Skeletal muscle cell (primary cell): ENCODE measurements around the gene IPO13.

ENCODE experiments used
- DNase-seq: peaks from one replicate; pipeline ENCODE4 v3.0.0-alpha.2; 2010; ENCODE audit warnings: low read depth
- H3K4me3 ChIP-seq: 2 replicates; pipeline ENCODE4 v1.5.1; 2011; ENCODE audit warnings: low read depth, mild to moderate bottlenecking, control low read depth, low read length, moderate library complexity

The IPO13 gene

DNA sequence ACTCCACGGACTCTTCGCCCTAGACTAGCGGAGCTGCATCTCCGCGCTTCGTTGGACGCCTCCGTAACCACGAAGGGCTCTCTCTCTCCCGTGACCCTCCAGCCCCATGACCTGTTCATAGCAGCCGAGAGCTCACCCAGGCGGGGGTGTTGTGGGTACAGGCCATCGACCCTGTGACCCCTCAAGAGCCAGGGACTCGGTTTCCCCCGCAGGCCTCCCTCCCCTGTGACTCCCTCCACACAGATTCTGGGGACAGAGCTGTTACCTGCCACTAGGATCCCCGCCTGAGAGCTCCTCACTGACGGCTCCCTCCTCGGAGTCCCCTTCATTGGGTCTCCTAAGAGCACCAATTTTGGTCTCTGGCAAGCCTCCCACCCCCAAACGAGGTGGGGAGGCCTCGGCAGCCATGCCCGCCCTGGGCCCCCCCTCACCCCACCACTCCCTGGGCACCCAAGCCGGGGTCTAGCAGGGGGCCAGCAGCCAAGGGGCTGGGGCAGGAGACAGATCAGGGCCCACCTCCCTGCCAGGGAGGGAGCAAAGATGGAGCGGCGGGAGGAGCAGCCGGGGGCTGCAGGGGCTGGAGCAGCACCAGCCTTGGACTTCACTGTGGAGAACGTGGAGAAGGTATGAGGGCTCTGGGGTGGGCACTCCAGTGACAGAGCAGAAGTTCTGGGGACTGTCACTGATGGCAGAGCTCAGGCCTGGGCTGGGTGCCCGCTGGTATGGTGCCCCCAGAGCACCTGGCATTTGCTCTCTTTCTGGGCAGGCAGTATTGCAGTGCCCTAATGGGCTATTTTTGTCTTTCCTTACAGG, 517 bp downstream of the IPO13 start:
- peak overlapping the region; percentile 87 for H3K4me3 ChIP-seq
- DNase-seq = no peak

DNA sequence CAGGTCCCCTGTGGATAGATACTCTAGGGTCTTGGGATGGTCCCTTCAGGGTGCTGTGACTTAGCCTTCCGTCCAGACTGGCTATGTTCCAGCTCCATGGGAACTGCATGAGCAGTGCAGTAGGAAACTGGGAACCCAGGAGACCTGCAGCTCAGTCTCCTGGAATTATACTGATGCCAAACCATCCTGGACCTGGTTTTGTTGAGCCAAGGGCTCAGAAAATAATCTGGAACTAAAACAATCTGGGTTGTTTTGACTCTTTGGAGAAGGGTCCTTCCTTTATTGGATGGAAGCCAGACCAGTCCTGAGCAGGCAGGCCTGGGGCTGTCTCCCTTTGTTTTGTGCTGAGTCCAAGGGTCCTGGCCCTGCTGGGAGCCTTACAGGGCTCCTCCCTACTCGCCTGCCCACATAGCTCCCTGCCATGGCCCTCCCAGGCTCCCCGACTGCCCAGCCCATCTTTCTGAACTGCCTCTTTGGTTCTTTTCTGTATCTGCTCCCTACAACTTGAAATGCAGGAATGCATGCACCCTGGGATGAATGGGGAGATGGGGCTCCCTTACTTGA, 1.2 kb downstream of the IPO13 start:
- peak overlapping the region; percentile 87 for H3K4me3 ChIP-seq
- DNase-seq = no peak

GRCh38 chr1:43949678-43950077, 2.9 kb downstream of the IPO13 start:
- H3K4me3 ChIP-seq = no peak overlapping the region
- no peak for DNase-seq

- H3K4me3 ChIP-seq = no peak overlapping the region
- DNase-seq = no peak
Observed at GRCh38 chr1:43951021-43951985, 4.6 kb downstream of the IPO13 start.

GRCh38 chr1:43952731-43953346, 6.1 kb downstream of the IPO13 start:
- no peak for DNase-seq
- H3K4me3 ChIP-seq = no peak overlapping the region

DNA sequence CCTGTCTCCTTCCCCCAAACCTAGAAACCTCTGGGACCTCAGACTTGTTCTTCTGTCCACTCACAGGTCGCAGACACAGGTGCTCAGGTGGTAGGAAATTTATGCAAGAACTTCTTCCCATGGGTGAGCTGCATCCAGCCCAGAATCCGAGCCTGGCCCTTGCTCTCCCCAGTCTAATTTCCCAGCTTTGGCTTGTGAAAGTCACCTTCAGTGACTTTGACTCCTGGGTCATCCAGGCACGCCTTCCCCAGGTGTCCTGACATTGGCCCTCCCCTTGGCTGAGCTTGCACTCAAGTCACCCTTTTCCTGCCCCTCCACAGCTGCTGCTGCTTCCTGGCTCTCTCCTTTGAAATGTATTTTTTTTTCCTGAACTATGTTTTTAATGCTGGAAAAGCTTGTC, 6.6 kb downstream of the IPO13 start:
- no peak for DNase-seq

DNA sequence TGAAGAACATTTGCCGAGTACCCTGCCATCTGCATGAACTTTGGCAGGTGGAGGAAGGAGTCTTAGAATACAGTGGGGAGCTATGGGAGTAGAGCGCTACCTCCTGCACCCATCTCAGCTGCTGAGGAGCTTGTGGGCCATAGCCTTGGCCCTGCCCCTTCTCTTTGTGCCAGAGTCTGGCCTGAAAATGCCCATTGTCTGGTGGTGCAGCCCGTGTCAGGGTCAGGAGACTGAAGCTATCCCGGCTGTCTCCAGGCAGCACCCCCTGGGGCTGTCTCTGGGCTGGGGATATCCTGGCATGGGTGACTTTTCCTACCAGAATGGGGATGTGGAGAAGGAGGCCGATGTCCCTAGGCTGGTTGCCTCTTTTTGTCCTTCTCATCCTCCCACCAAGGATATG, 7.3 kb downstream of the IPO13 start:
- H3K4me3 ChIP-seq = no peak overlapping the region
- no peak for DNase-seq

More for the DNA sequence above, 6.6 kb downstream of the IPO13 start:
- no peak overlapping the region for H3K4me3 ChIP-seq

GRCh38 chr1:43956234-43956633, 9.5 kb downstream of the IPO13 start:
- no peak for DNase-seq
- no peak overlapping the region for H3K4me3 ChIP-seq

- H3K4me3 ChIP-seq = no peak overlapping the region
- DNase-seq = no peak
Observed at GRCh38 chr1:43957407-43958040, 10.8 kb downstream of the IPO13 start.

- no peak overlapping the region for H3K4me3 ChIP-seq
- DNase-seq = no peak
Observed at GRCh38 chr1:43958351-43959255, 11.9 kb downstream of the IPO13 start.

GRCh38 chr1:43960798-43961197, 14.0 kb downstream of the IPO13 start:
- DNase-seq = no peak
- no peak overlapping the region for H3K4me3 ChIP-seq

DNA sequence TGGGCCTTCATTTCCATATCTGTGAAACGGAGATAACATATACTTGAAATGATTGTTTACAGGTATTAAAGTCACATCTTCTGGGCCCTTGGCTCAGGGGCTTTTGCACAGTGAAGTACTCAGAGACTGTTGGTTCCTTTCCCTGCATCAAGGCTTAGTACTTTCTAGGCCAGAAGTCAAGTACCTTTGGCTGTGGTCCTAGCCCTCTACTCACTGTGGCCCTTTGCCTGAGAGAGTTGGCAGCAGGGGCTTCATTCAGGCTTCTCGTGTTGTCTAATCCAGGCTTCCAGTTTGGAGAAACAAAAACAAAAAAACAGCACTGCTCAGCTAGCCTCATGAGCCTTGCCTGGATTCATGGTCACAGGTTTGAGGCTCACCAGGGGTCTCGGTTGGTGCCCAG, 14.9 kb downstream of the IPO13 start:
- no peak overlapping the region for H3K4me3 ChIP-seq

DNA sequence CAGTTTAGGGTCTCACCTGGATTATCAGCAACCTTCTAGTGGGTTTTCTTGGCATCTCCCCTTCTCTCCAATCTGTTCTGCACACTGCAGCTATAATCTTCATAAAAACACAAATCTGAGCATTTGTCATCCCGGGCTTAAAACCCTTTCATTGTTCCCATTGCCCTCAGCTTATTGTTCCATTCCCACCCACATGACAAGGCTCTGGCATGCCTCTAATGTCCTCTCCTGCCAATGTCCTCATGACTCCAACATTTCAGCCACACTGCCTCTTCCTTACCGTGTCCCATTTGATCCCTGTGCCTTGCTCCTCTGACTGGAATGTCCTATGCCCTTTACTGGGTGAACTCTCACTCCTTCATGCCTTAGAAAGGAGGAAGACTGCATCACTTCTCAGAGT, 15.6 kb downstream of the IPO13 start:
- H3K4me3 ChIP-seq = no peak overlapping the region
- DNase-seq = no peak

More for the DNA sequence above, 14.9 kb downstream of the IPO13 start:
- no peak for DNase-seq

- DNase-seq = no peak
Observed at GRCh38 chr1:43963006-43963405, 16.3 kb downstream of the IPO13 start.

DNA sequence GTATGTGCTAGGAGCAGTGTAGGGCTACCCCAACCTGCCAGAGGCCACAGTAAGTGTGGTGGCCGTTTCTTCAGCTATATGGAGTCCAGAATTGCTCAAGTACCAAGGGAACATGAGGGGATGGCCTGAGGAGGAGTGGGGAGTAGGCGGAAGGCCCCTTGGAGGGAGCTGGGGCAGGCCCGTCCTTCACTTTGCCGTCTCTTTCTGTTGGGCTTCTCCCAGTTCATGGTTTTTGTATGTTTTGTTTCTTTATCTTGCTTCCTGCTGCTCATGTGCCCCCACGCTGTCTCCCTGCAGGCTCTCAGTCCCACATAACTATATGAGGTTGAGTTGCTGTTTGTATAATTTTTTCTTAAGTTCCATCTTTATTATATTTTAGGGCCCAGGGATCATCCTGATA, 17.1 kb downstream of the IPO13 start:
- H3K4me3 ChIP-seq = no peak overlapping the region
- DNase-seq = no peak

More at GRCh38 chr1:43963006-43963405, 16.3 kb downstream of the IPO13 start:
- H3K4me3 ChIP-seq = no peak overlapping the region

GRCh38 chr1:43965316-43965715, 18.6 kb downstream of the IPO13 start:
- DNase-seq = no peak
- no peak overlapping the region for H3K4me3 ChIP-seq

- no peak for DNase-seq
- no peak overlapping the region for H3K4me3 ChIP-seq
Observed at GRCh38 chr1:43968348-43968948, 21.7 kb downstream of the IPO13 start.

DNA sequence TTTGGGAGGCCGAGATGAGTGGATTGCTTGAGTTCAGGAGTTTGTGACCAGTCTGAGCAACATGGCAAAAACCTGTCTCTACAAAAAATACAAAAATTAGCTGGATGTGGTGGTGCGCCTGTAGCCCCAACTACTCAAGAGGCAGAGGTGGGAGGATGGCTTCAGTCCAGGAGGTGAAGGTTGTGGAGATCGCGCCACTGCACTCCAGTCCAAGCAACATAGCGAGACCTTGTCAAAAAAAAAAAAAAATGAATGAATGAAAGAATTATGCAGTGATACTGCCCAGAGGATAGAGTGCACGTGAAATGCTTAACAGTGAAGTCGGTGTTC, 22.6 kb downstream of the IPO13 start:
- no peak for DNase-seq
- H3K4me3 ChIP-seq = peak overlapping the region; percentile 18
